GM23338 (cell line): ENCODE results near the gene PIF1. TPM values are rescaled to one million over a fixed set of nuclear protein-coding genes. Genes with fewer than 3 reads are reported as not detected.
A peak's percentile ranks its signal among the peaks of the same experiment; 100 is the strongest.

Experiments used
- ATAC-seq: fragments of 200-7000 bp; cut with Tn5 transposase; 3 replicates; pipeline ENCODE4 v1.9.1; 2020
- DNase-seq: peaks from one replicate; pipeline ENCODE4 v3.0.0-alpha.2; 2015; ENCODE audit warnings: low spot score
- H2AFZ ChIP-seq: fragments of 200-600 bp; sonication (generic); 2 replicates; pipeline ENCODE4 v1.8.0; 2016; ENCODE audit warnings: antibody characterized with exemption, mild to moderate bottlenecking, moderate library complexity
- H3F3A ChIP-seq: fragments of 200-600 bp; sonication (generic); replicated peaks from 2 replicates; pipeline ENCODE4 v1.8.0; 2017; ENCODE audit warnings: antibody characterized with exemption, mixed run types, low read depth
- H3K27ac ChIP-seq: fragments of 200-600 bp; sonication (generic); 2 replicates; pipeline ENCODE4 v1.6.1; 2016; ENCODE audit warnings: low read depth
- H3K27me3 ChIP-seq: fragments of 200-600 bp; sonication (generic); 2 replicates; pipeline ENCODE4 v1.8.0; 2016; ENCODE audit warnings: mild to moderate bottlenecking, mixed run types, moderate library complexity; ENCODE audit not compliant: insufficient read depth
- H3K36me3 ChIP-seq: fragments of 200-600 bp; sonication (generic); 2 replicates; pipeline ENCODE4 v1.8.0; 2016; ENCODE audit warnings: mild to moderate bottlenecking; ENCODE audit not compliant: insufficient read depth
- H3K4me1 ChIP-seq: fragments of 200-600 bp; sonication (generic); 2 replicates; pipeline ENCODE4 v1.8.0; 2016; ENCODE audit warnings: mild to moderate bottlenecking, moderate library complexity; ENCODE audit not compliant: insufficient read depth
- H3K4me2 ChIP-seq: fragments of 200-600 bp; sonication (generic); 2 replicates; pipeline ENCODE4 v1.7.1; 2017; ENCODE audit warnings: mixed run types
- H3K4me3 ChIP-seq: fragments of 200-600 bp; sonication (generic); 2 replicates; pipeline ENCODE4 v1.6.1; 2016; ENCODE audit warnings: mixed run types
- H3K79me2 ChIP-seq: fragments of 200-600 bp; sonication (generic); replicated peaks from 2 replicates; pipeline ENCODE4 v1.8.0; 2017; ENCODE audit warnings: mild to moderate bottlenecking; ENCODE audit not compliant: insufficient read depth
- H3K9me2 ChIP-seq: fragments of 200-600 bp; sonication (generic); 2 replicates; pipeline ENCODE4 v1.8.0; 2017; ENCODE audit not compliant: insufficient read depth
- H4K20me1 ChIP-seq: fragments of 200-600 bp; sonication (generic); replicated peaks from 2 replicates; pipeline ENCODE4 v1.8.0; 2017; ENCODE audit warnings: mild to moderate bottlenecking; ENCODE audit not compliant: insufficient read depth
- H3K27ac Mint-ChIP-seq: 2 replicates; pipeline ENCODE4 v1.8.0; 2020; ENCODE audit warnings: inconsistent platforms, mild to moderate bottlenecking, moderate library complexity, mixed read lengths
- H3K27me3 Mint-ChIP-seq: 3 replicates; pipeline ENCODE4 v1.8.0; 2022; ENCODE audit warnings: low read depth, mild to moderate bottlenecking, moderate library complexity, mixed read lengths, inconsistent platforms; ENCODE audit not compliant: insufficient read depth, poor library complexity
- H3K36me3 Mint-ChIP-seq: 3 replicates; pipeline ENCODE4 v1.8.0; 2021; ENCODE audit warnings: low read depth, mild to moderate bottlenecking, inconsistent platforms, moderate library complexity, mixed read lengths
- H3K4me1 Mint-ChIP-seq: 3 replicates; pipeline ENCODE4 v1.8.0; 2020; ENCODE audit warnings: mild to moderate bottlenecking, inconsistent platforms, mixed read lengths
- H3K4me3 Mint-ChIP-seq: 3 replicates; pipeline ENCODE4 v1.8.0; 2021; ENCODE audit warnings: moderate library complexity, mild to moderate bottlenecking, inconsistent platforms, mixed read lengths
- H3K9me3 Mint-ChIP-seq: 3 replicates; pipeline ENCODE4 v1.8.0; 2020; ENCODE audit warnings: moderate library complexity, mild to moderate bottlenecking, inconsistent platforms, mixed read lengths
- EZH2phosphoT487 ChIP-seq: fragments of 200-600 bp; sonication (generic); IDR thresholded peaks from one replicate; pipeline ENCODE4 v1.8.1; 2018; ENCODE audit warnings: antibody characterized with exemption; ENCODE audit not compliant: unreplicated experiment
- JUNB ChIP-seq: IDR thresholded peaks from one replicate; pipeline ENCODE4 v1.6.1; 2016; ENCODE audit warnings: antibody characterized with exemption; ENCODE audit not compliant: unreplicated experiment
- NANOG ChIP-seq: IDR thresholded peaks from 2 replicates; pipeline ENCODE4 v1.6.1; 2016; ENCODE audit warnings: antibody characterized with exemption, borderline replicate concordance
- REST ChIP-seq: IDR thresholded peaks from one replicate; pipeline ENCODE4 v1.6.1; 2018; ENCODE audit warnings: antibody characterized with exemption; ENCODE audit not compliant: unreplicated experiment
- ZNF462 ChIP-seq: fragments of 250-450 bp; sonication (Bioruptor Pico); IDR thresholded peaks from 2 replicates; pipeline ENCODE4 v1.5.0; 2020; ENCODE audit warnings: mild to moderate bottlenecking, moderate library complexity
- polyA plus RNA-seq: library from polyadenylated mRNA; unstranded; fragments of >200 nt; fragmentation: Nextera tagmentation; extraction: Ambion mirVana; gene quantifications from 2 replicates; pipeline ENCODE4 v1.2.1, GENCODE V29; 2016
- total RNA-seq: library from RNA; depleted of rRNA; stranded (reverse); fragments of >200 nt; shearing (Covaris generic); gene quantifications from 2 replicates; pipeline ENCODE4 v1.2.3, GENCODE V29; 2014

PIF1 gene
- total and polyA plus RNA-seq, 2 experiments from 2014 or later: 116 to 200 TPM

GRCh38 chr15:64779630-64780029 is 45.8 kb downstream of the PIF1 start:
- H3K4me2 ChIP-seq: peak overlapping the region; percentile 58; the same call in 1 of the 2 replicates
- H3K27me3 Mint-ChIP-seq: peaks cover 10% of the 10 kb centered on the region
- no peak overlapping the region for H3K4me3 ChIP-seq
- DNase-seq (no peak), ATAC-seq (no peak)
- no peaks in the 10 kb centered on the region for H3K9me3 Mint-ChIP-seq
- no peak overlapping the region for H2AFZ ChIP-seq
- no peak overlapping the region for H3K4me3 Mint-ChIP-seq
- no peaks in the 10 kb centered on the region for H4K20me1 ChIP-seq
- H3F3A ChIP-seq: peaks cover 13% of the 10 kb centered on the region; the same call in 1 of the 2 replicates
- no peak for TF ChIP-seq JUNB
- no peak for TF ChIP-seq NANOG
- no peak for TF ChIP-seq REST
- no peak for TF ChIP-seq EZH2phosphoT487
- no peak for TF ChIP-seq ZNF462 (CRISPR knock-in tag)
- H3K36me3 ChIP-seq: no peaks in the 10 kb centered on the region; the same call in 1 of the 2 replicates
- no peak overlapping the region for H3K27ac ChIP-seq
- peaks cover 9% of the 10 kb centered on the region; the same call in 2 of the 3 replicates for H3K36me3 Mint-ChIP-seq
- no peak overlapping the region for H3K27ac Mint-ChIP-seq
- peaks cover 40% of the 10 kb centered on the region for H3K79me2 ChIP-seq
- H3K4me1 Mint-ChIP-seq: peaks cover 48% of the 10 kb centered on the region
- no peaks in the 10 kb centered on the region for H3K9me2 ChIP-seq
- no peaks in the 10 kb centered on the region for H3K27me3 ChIP-seq
- H3K4me1 ChIP-seq: peaks cover 50% of the 10 kb centered on the region
